SK-N-MC (cell line): ENCODE data around the gene SLC20A1.

Experiments used
- EZH2 ChIP-seq: fragments of 200-600 bp; sonication (generic); IDR thresholded peaks from one replicate; pipeline ENCODE4 v1.6.1; 2017; ENCODE audit warnings: antibody characterized with exemption
- POLR2AphosphoS5 ChIP-seq: IDR thresholded peaks from 2 replicates; pipeline ENCODE4 v1.6.1; 2012; ENCODE audit warnings: mild to moderate bottlenecking, low read depth, low read length, borderline replicate concordance

DNA sequence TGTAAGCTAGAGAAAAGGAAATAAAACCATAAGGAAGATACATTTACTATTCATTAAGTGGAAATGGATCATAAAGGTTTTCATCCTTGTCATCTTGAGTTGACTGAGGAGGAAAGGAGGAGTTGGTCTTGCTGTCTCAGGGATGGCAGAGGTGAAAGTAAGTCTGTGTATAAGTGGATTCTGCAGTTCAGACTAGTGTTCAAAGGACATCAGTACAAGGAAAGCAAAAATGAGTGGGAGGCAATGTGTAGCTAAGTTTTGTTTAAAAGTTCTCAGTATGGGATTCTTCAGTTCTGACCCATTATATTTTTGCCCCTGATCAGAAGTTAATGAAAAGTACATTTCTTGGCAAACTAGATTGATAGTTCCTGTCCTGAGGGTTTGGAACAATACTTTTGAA lies 18.9 kb downstream of the SLC20A1 start:
- TF ChIP-seq EZH2 (no peak), POLR2AphosphoS5 (no peak; the same call in 1 of the 2 replicates)
